Caco-2 (cell line): Measurements from ENCODE around the gene LRP5. TPM values are rescaled to one million over a fixed set of nuclear protein-coding genes. Genes with fewer than 3 reads are reported as not detected.

Experiments
- BruUV-seq: library from RNA; stranded (reverse); fragments of 400-500 nt; replicated peaks from 2 replicates; lab custom pipeline; 2021; lab: Mats Ljungman, UMichigan
- CTCF ChIA-PET: fragments of 300-600 bp; sonication (Branson Sonifier 250); formaldehyde crosslinking; loops from one replicate; lab custom pipeline; 2022; ENCODE audit warnings: antibody characterized with exemption; lab: Charles Lee
- POLR2A ChIA-PET: fragments of 300-600 bp; sonication (Branson Sonifier 250); formaldehyde crosslinking; loops from one replicate; lab custom pipeline; 2022; ENCODE audit warnings: antibody characterized with exemption; lab: Charles Lee
- DNase-seq, 2 experiments: peaks; one replicate each; pipeline versions ENCODE4 v3.0.0 to v3.0.0-alpha.2; 2020 to 2022
- H3K27me3 ChIP-seq: replicated peaks from 2 replicates; pipeline ENCODE4 v1.6.0; 2011; ENCODE audit warnings: low read length; ENCODE audit not compliant: control insufficient read depth, insufficient read depth
- H3K36me3 ChIP-seq: 2 replicates; pipeline ENCODE4 v1.5.1; 2011; ENCODE audit warnings: low read length; ENCODE audit not compliant: control insufficient read depth, insufficient read depth
- H3K4me1 ChIP-seq: fragments of 250-450 bp; sonication (Bioruptor Pico); 2 replicates; pipeline ENCODE4 v1.5.1; 2020; ENCODE audit warnings: mild to moderate bottlenecking
- H3K4me3 ChIP-seq: 2 replicates; pipeline ENCODE4 v1.5.1; 2011; ENCODE audit warnings: low read depth, mild to moderate bottlenecking, control low read depth, low read length
- H3K9me3 ChIP-seq: fragments of 250-450 bp; sonication (Bioruptor Pico); 2 replicates; pipeline ENCODE4 v1.5.1; 2020; ENCODE audit warnings: mild to moderate bottlenecking, moderate library complexity
- H3K27ac Mint-ChIP-seq: one replicate; pipeline ENCODE4 v1.8.0; 2022; ENCODE audit warnings: mixed read lengths; ENCODE audit not compliant: unreplicated experiment
- H3K27me3 Mint-ChIP-seq: one replicate; pipeline ENCODE4 v1.8.0; 2022; ENCODE audit warnings: mixed read lengths; ENCODE audit not compliant: insufficient read depth, unreplicated experiment
- H3K36me3 Mint-ChIP-seq: one replicate; pipeline ENCODE4 v1.8.0; 2022; ENCODE audit warnings: mild to moderate bottlenecking, mixed read lengths; ENCODE audit not compliant: insufficient read depth, unreplicated experiment
- H3K4me1 Mint-ChIP-seq: one replicate; pipeline ENCODE4 v1.8.0; 2022; ENCODE audit warnings: low read depth, mixed read lengths; ENCODE audit not compliant: unreplicated experiment
- H3K4me3 Mint-ChIP-seq: one replicate; pipeline ENCODE4 v1.8.0; 2022; ENCODE audit warnings: mild to moderate bottlenecking, moderate library complexity, mixed read lengths; ENCODE audit not compliant: unreplicated experiment
- H3K9me3 Mint-ChIP-seq: one replicate; pipeline ENCODE4 v1.8.0; 2022; ENCODE audit warnings: mixed read lengths; ENCODE audit not compliant: unreplicated experiment
- CTCF ChIP-seq, 2 experiments: fragments of 200-600 bp in 1 of 2; IDR thresholded peaks; 1 replicate in 1 of 2; 2 replicates in 1 of 2; pipeline versions ENCODE4 v1.5.1 to v1.8.0; 2011 to 2022; ENCODE audit warnings: antibody characterized with exemption in 1 of 2, control low read depth in 1 of 2, inconsistent platforms in 1 of 2, low read depth in 1 of 2, low read length in 1 of 2, mild to moderate bottlenecking in 1 of 2, moderate library complexity in 1 of 2; ENCODE audit not compliant: insufficient read depth in 1 of 2, severe bottlenecking in 1 of 2, unreplicated experiment in 1 of 2
- intact Hi-C: fragments of 100-400 bp; cut with micrococcal nuclease; formaldehyde crosslinking; loops from one replicate; pipeline ENCODE4 v1.10.0; 2022; ENCODE audit not compliant: unreplicated experiment
- total RNA-seq: library from RNA; stranded (reverse); gene quantifications from 2 replicates; pipeline ENCODE4 v1.2.3, GENCODE V29; 2022

Gene LRP5
- total RNA-seq, 1 experiment from 2014 or later = 94.3 TPM

- no peak overlapping the region for H3K4me3 Mint-ChIP-seq
- no peak for TF ChIP-seq CTCF (IDR thresholded peaks at IDR 0.05; ENCODE audit: insufficient read depth in 1 of 2, low read depth in 1 of 2, low read length in 1 of 2, severe bottlenecking in 1 of 2, unreplicated experiment in 1 of 2)
- Histone ChIP-seq H3K9me3 (no peaks in the 10 kb centered on the region), H3K36me3 (peaks cover 1% of the 10 kb centered on the region; the same call in 1 of the 2 replicates), H3K27me3 (no peaks in the 10 kb centered on the region), H3K4me1 (peaks cover 38% of the 10 kb centered on the region), H3K4me3 (no peak overlapping the region)
- CTCF ChIA-PET = interaction anchor here (0.6 to 0.7 kb wide), 2 partner anchors 20 to 78 kb away, joined by 4 to 5 read pairs; no protein-coding TSS in a partner anchor
- POLR2A ChIA-PET = no interaction called here
- H3K9me3 Mint-ChIP-seq = no peaks in the 10 kb centered on the region
- H3K27me3 Mint-ChIP-seq = no peaks in the 10 kb centered on the region
- no TSS peak for BruUV-seq
- peaks cover 41% of the 10 kb centered on the region for H3K4me1 Mint-ChIP-seq
- intact Hi-C loops = no loop called here
- DNase-seq = no peak
- H3K27ac Mint-ChIP-seq = no peak overlapping the region
- H3K36me3 Mint-ChIP-seq = peaks cover 48% of the 10 kb centered on the region
These were observed 62.9 kb downstream of the LRP5 start for GRCh38 chr11:68375337-68375736.

GRCh38 chr11:68375766-68376165 lies 63.4 kb downstream of the LRP5 start:
- intact Hi-C loops = no loop called here
- peaks cover 38% of the 10 kb centered on the region for H3K4me1 ChIP-seq
- Mint-ChIP-seq H3K4me1 (peaks cover 45% of the 10 kb centered on the region), H3K36me3 (peaks cover 53% of the 10 kb centered on the region), H3K9me3 (no peaks in the 10 kb centered on the region), H3K27me3 (no peaks in the 10 kb centered on the region), H3K4me3 (no peak overlapping the region), H3K27ac (no peak overlapping the region)
- no peaks in the 10 kb centered on the region for H3K9me3 ChIP-seq
- no peak for TF ChIP-seq CTCF (IDR thresholded peaks at IDR 0.05; ENCODE audit: insufficient read depth in 1 of 2, low read depth in 1 of 2, low read length in 1 of 2, severe bottlenecking in 1 of 2, unreplicated experiment in 1 of 2)
- DNase-seq = no peak
- ChIA-PET POLR2A (no interaction called here), CTCF (interaction anchor here (0.6 to 0.7 kb wide), 2 partner anchors 20 to 79 kb away, joined by 4 to 5 read pairs; no protein-coding TSS in a partner anchor)
- H3K27me3 ChIP-seq = no peaks in the 10 kb centered on the region
- H3K4me3 ChIP-seq = no peak overlapping the region
- H3K36me3 ChIP-seq = peaks cover 1% of the 10 kb centered on the region; the same call in 1 of the 2 replicates
- no TSS peak for BruUV-seq

GRCh38 chr11:68377389-68377795 lies 65.0 kb downstream of the LRP5 start:
- Histone ChIP-seq H3K4me1 (peaks cover 47% of the 10 kb centered on the region), H3K27me3 (no peaks in the 10 kb centered on the region), H3K4me3 (no peak overlapping the region), H3K36me3 (peaks cover 3% of the 10 kb centered on the region; the same call in 1 of the 2 replicates), H3K9me3 (no peaks in the 10 kb centered on the region)
- ChIA-PET CTCF (no interaction called here), POLR2A (interaction anchor here (0.5 kb wide), 1 partner anchor 45 kb away, joined by 3 read pairs; no protein-coding TSS in a partner anchor)
- peaks cover 45% of the 10 kb centered on the region for H3K36me3 Mint-ChIP-seq
- H3K27ac Mint-ChIP-seq = peak overlapping the region; percentile 56
- BruUV-seq = no TSS peak
- H3K9me3 Mint-ChIP-seq = no peaks in the 10 kb centered on the region
- no peak overlapping the region for H3K4me3 Mint-ChIP-seq
- no peak for DNase-seq
- peaks cover 47% of the 10 kb centered on the region for H3K4me1 Mint-ChIP-seq
- intact Hi-C loops = no loop called here
- no peaks in the 10 kb centered on the region for H3K27me3 Mint-ChIP-seq
- no peak for TF ChIP-seq CTCF (IDR thresholded peaks at IDR 0.05; ENCODE audit: insufficient read depth in 1 of 2, low read depth in 1 of 2, low read length in 1 of 2, severe bottlenecking in 1 of 2, unreplicated experiment in 1 of 2)
